SK-N-SH (cell line): ENCODE data around the gene GSDMA. TPM values are rescaled to one million over a fixed set of nuclear protein-coding genes. Genes with fewer than 3 reads are reported as not detected.

ENCODE experiments used
- CTCF ChIA-PET: fragments of 300-600, 350-600 bp; formaldehyde crosslinking; extraction: SDS; loops from one replicate; lab custom pipeline; 2021; lab: Yijun Ruan, JAX
- POLR2A ChIA-PET: fragments of 350-600 bp; sonication (Branson Sonifier 250); formaldehyde crosslinking; extraction: SDS; loops from one replicate; lab custom pipeline; 2020; ENCODE audit warnings: antibody characterized with exemption, inconsistent platforms; lab: Yijun Ruan, JAX
- DNase-seq: peaks from one replicate; pipeline ENCODE4 v3.0.0; 2012
- H2AFZ ChIP-seq: fragments of 200-600 bp; sonication (generic); 2 replicates; pipeline ENCODE4 v1.8.1; 2016; ENCODE audit warnings: antibody characterized with exemption, mild to moderate bottlenecking, low read depth
- H3F3A ChIP-seq: fragments of 200-600 bp; sonication (generic); replicated peaks from 2 replicates; pipeline ENCODE3; 2016; ENCODE audit warnings: antibody characterized with exemption, mild to moderate bottlenecking; ENCODE audit not compliant: insufficient read depth
- H3K27ac ChIP-seq, 2 experiments: fragments of 200-500 bp in 1 of 2; fragments of 200-600 bp in 1 of 2; sonication (Bioruptor generic) in 1 of 2; sonication (generic), shearing (Covaris generic) in 1 of 2; 2 replicates each; pipeline versions ENCODE4 v1.5.1 to v1.6.1; 2014 to 2016; ENCODE audit warnings: low read depth in 2 of 2, inconsistent platforms in 1 of 2, low read length in 1 of 2, mild to moderate bottlenecking in 1 of 2, mixed read lengths in 1 of 2
- H3K27me3 ChIP-seq: fragments of 200-600 bp; sonication (generic), shearing (Covaris generic); 2 replicates; pipeline ENCODE4 v1.6.1; 2016; ENCODE audit warnings: mixed run types; ENCODE audit not compliant: insufficient read depth
- H3K36me3 ChIP-seq, 2 experiments: fragments of 200-500 bp in 1 of 2; fragments of 200-600 bp in 1 of 2; sonication (Bioruptor generic) in 1 of 2; sonication (generic) in 1 of 2; replicated peaks in 1 of 2; 2 replicates each; pipeline versions ENCODE3 to v1.5.1; 2014 to 2016; ENCODE audit warnings: low read length in 1 of 2, mild to moderate bottlenecking in 1 of 2; ENCODE audit not compliant: insufficient read depth in 2 of 2, control insufficient read depth in 1 of 2
- H3K4me1 ChIP-seq, 2 experiments: fragments of 200-500 bp in 1 of 2; fragments of 200-600 bp in 1 of 2; sonication (Bioruptor generic) in 1 of 2; sonication (generic), shearing (Covaris generic) in 1 of 2; 2 replicates each; pipeline versions ENCODE4 v1.5.1 to v1.6.1; 2014 to 2016; ENCODE audit warnings: low read depth in 1 of 2, low read length in 1 of 2, mixed run types in 1 of 2; ENCODE audit not compliant: insufficient read depth in 2 of 2, control insufficient read depth in 1 of 2
- H3K4me2 ChIP-seq: fragments of 200-600 bp; sonication (generic), shearing (Covaris generic); 2 replicates; pipeline ENCODE4 v1.6.1; 2017; ENCODE audit warnings: mixed run types
- H3K4me3 ChIP-seq, 2 experiments: fragments of 200-500 bp in 1 of 2; fragments of 200-600 bp in 1 of 2; sonication (Bioruptor generic) in 1 of 2; sonication (generic), shearing (Covaris generic) in 1 of 2; 2 replicates each; pipeline versions ENCODE4 v1.5.1 to v1.8.1; 2014 to 2016; ENCODE audit warnings: low read depth in 2 of 2, inconsistent platforms in 1 of 2, low read length in 1 of 2, mild to moderate bottlenecking in 1 of 2, mixed read lengths in 1 of 2, moderate library complexity in 1 of 2
- H3K79me2 ChIP-seq: fragments of 200-600 bp; sonication (generic); 2 replicates; pipeline ENCODE4 v1.8.1; 2017; ENCODE audit warnings: mild to moderate bottlenecking; ENCODE audit not compliant: insufficient read depth
- H3K9ac ChIP-seq: fragments of 200-600 bp; sonication (generic); 2 replicates; pipeline ENCODE4 v1.6.1; 2017; ENCODE audit warnings: mixed run types
- H3K9me2 ChIP-seq: fragments of 200-600 bp; sonication (generic); 2 replicates; pipeline ENCODE4 v1.6.1; 2017; ENCODE audit warnings: mixed run types
- H3K9me3 ChIP-seq: fragments of 200-600 bp; sonication (generic); 2 replicates; pipeline ENCODE4 v1.6.1; 2017; ENCODE audit warnings: mixed run types, mild to moderate bottlenecking, moderate library complexity
- H4K20me1 ChIP-seq: fragments of 200-600 bp; sonication (generic); 2 replicates; pipeline ENCODE4 v1.6.1; 2017; ENCODE audit warnings: mild to moderate bottlenecking, mixed run types; ENCODE audit not compliant: insufficient read depth
- CHD2 ChIP-seq: fragments of 150-350 bp; IDR thresholded peaks from 2 replicates; pipeline ENCODE4 v1.6.1; 2018; ENCODE audit warnings: low read length; ENCODE audit not compliant: partially characterized antibody
- FOSL2 ChIP-seq: IDR thresholded peaks from 2 replicates; pipeline ENCODE4 v1.4.0; 2012; ENCODE audit warnings: low read depth, mild to moderate bottlenecking, moderate library complexity, borderline replicate concordance
- FOXM1 ChIP-seq: IDR thresholded peaks from 2 replicates; pipeline ENCODE4 v1.4.0; 2012; ENCODE audit warnings: low read depth, mild to moderate bottlenecking
- JUND ChIP-seq: IDR thresholded peaks from 2 replicates; pipeline ENCODE4 v1.4.0; 2012
- MXI1 ChIP-seq: IDR thresholded peaks from 2 replicates; pipeline ENCODE4 v1.6.1; 2012; ENCODE audit warnings: mild to moderate bottlenecking, low read depth, low read length, improper control_type of control experiment
- POLR2AphosphoS5 ChIP-seq: IDR thresholded peaks from 2 replicates; pipeline ENCODE4 v1.6.1; 2012; ENCODE audit warnings: low read depth, low read length
- RFX5 ChIP-seq: IDR thresholded peaks from 2 replicates; pipeline ENCODE4 v1.6.1; 2012; ENCODE audit warnings: mild to moderate bottlenecking, improper control_type of control experiment, low read length
- SIN3A ChIP-seq: IDR thresholded peaks from 2 replicates; pipeline ENCODE4 v1.6.1; 2012; ENCODE audit warnings: low read depth, mild to moderate bottlenecking, low read length, moderate library complexity, borderline replicate concordance
- TAF1 ChIP-seq: IDR thresholded peaks from 2 replicates; pipeline ENCODE4 v1.6.1; 2012; ENCODE audit warnings: low read depth, mild to moderate bottlenecking, low read length, moderate library complexity, borderline replicate concordance
- TCF12 ChIP-seq: IDR thresholded peaks from 2 replicates; pipeline ENCODE4 v1.4.0; 2012
- YY1 ChIP-seq: IDR thresholded peaks from 2 replicates; pipeline ENCODE4 v1.4.0; 2012; ENCODE audit warnings: low read depth, mild to moderate bottlenecking
- WGBS: methylation state at CpG from one replicate; pipeline ENCODE4 v1.1.6; 2017; ENCODE audit warnings: low lambda C conversion rate; 5-methylcytosine and 5-hydroxymethylcytosine counted together
- polyA plus RNA-seq, 3 experiments: library from polyadenylated mRNA; depleted of rRNA; stranded (reverse); fragments of >200 nt; gene quantifications; 2 replicates each; pipeline ENCODE4 v1.2.3, GENCODE V29; 2012
- TF ChIP-seq, protein P1 (sequence below): fragments of 200-600 bp; sonication (generic); IDR thresholded peaks from 2 replicates; pipeline ENCODE4 v1.6.1; 2017; ENCODE audit warnings: antibody characterized with exemption, mild to moderate bottlenecking, moderate library complexity
- TF ChIP-seq, protein P2 (sequence below): IDR thresholded peaks from 2 replicates; pipeline ENCODE4 v1.4.0; 2012; ENCODE audit warnings: low read depth, borderline replicate concordance
- TF ChIP-seq, protein P3 (sequence below): IDR thresholded peaks from 2 replicates; pipeline ENCODE4 v1.4.0; 2012; ENCODE audit warnings: low read depth
- TF ChIP-seq, protein P4 (sequence below): fragments of 150-350 bp; IDR thresholded peaks from 2 replicates; pipeline ENCODE4 v1.6.1; 2017; ENCODE audit warnings: antibody characterized with exemption, low read length, low read depth, borderline replicate concordance

The GSDMA gene
- polyA plus RNA-seq, 1 of the 3 experiments (the other 2 are of a cell fraction): not detected

DNA sequence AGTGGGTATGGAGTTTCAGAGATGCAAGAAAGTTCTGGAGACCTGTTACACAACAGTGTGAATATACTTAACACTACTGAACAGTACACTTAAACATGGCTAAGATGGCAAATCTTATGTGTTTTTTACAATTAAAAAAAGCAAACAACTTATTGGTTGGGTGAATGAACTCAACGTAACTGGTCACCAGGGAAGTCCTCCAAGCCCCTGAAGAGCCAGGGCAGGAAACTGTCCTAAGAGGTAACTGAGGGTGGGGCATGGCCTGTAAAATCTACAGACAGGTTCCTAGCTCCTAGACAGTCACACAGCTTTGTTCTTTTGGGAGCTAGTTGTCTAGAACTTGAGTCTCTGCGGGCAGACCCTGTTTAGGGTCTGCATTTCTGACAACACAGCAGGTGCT lies 62.8 kb downstream of the GSDMA start (continued):
- TF ChIP-seq, protein P1, sequence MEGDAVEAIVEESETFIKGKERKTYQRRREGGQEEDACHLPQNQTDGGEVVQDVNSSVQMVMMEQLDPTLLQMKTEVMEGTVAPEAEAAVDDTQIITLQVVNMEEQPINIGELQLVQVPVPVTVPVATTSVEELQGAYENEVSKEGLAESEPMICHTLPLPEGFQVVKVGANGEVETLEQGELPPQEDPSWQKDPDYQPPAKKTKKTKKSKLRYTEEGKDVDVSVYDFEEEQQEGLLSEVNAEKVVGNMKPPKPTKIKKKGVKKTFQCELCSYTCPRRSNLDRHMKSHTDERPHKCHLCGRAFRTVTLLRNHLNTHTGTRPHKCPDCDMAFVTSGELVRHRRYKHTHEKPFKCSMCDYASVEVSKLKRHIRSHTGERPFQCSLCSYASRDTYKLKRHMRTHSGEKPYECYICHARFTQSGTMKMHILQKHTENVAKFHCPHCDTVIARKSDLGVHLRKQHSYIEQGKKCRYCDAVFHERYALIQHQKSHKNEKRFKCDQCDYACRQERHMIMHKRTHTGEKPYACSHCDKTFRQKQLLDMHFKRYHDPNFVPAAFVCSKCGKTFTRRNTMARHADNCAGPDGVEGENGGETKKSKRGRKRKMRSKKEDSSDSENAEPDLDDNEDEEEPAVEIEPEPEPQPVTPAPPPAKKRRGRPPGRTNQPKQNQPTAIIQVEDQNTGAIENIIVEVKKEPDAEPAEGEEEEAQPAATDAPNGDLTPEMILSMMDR: no peak
- TF ChIP-seq SIN3A (no peak), TAF1 (no peak), TCF12 (no peak), JUND (no peak), RFX5 (no peak)
- TF ChIP-seq, protein P2, sequence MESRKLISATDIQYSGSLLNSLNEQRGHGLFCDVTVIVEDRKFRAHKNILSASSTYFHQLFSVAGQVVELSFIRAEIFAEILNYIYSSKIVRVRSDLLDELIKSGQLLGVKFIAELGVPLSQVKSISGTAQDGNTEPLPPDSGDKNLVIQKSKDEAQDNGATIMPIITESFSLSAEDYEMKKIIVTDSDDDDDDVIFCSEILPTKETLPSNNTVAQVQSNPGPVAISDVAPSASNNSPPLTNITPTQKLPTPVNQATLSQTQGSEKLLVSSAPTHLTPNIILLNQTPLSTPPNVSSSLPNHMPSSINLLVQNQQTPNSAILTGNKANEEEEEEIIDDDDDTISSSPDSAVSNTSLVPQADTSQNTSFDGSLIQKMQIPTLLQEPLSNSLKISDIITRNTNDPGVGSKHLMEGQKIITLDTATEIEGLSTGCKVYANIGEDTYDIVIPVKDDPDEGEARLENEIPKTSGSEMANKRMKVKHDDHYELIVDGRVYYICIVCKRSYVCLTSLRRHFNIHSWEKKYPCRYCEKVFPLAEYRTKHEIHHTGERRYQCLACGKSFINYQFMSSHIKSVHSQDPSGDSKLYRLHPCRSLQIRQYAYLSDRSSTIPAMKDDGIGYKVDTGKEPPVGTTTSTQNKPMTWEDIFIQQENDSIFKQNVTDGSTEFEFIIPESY: no peak

DNA sequence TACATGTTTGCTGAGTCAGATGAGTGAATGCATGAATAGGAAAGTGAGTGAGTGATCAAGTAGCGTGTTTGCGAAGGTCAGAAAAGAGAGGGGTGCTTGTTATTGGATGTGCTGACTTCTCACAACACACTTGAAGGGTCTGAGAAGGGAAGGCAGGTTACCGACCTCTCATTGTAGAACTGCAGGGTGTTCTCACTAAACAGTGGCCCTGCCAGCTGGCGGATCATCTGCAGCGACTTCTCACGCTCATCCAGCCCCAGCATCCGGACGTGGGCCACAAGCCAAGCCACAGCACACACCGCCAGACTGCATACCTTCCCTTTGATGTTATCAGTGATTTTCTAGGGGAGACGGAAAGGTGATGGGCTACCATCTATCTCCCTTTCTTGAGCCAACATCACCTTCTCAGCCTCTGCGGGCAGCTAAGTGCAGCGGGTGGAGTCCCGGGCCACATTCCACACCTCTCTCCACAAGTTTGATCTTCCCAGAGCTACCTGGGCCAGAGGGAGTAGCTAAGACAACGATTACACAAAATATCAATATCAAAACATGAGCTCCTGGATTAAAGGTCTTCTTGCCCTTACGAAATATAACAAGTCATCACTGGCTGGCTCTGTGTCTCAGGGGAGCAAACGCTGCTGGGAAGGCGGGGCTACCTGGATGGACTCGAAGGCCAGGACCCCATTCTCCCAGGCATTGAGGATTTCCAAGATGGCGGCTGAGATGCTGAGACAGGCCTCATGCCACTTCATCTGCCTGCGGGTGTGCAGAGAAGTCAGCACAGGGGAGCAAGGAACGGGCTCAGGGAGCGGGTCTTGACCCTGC lies 63.4 kb downstream of the GSDMA start:
- Histone ChIP-seq H3K9ac (no peak overlapping the region), H4K20me1 (no peaks in the 10 kb centered on the region), H3K4me3 (no peak overlapping the region), H3K79me2 (no peaks in the 10 kb centered on the region), H3K9me2 (no peaks in the 10 kb centered on the region), H3F3A (peaks cover 4% of the 10 kb centered on the region)
- POLR2A ChIA-PET: no interaction called here
- CTCF ChIA-PET: interaction anchor here (0.6 to 7.9 kb wide), 36 partner anchors 11 to 1206 kb away, joined by 3 to 143 read pairs (median 4); partner anchors contain the start of genes CSF3 and MED24
- no peak for TF ChIP-seq FOSL2
- TF ChIP-seq, protein P3, sequence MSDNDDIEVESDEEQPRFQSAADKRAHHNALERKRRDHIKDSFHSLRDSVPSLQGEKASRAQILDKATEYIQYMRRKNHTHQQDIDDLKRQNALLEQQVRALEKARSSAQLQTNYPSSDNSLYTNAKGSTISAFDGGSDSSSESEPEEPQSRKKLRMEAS: no peak
- TF ChIP-seq YY1: no peak
- TF ChIP-seq, protein P2: no peak
- no peak for TF ChIP-seq POLR2AphosphoS5
- TF ChIP-seq, protein P4, sequence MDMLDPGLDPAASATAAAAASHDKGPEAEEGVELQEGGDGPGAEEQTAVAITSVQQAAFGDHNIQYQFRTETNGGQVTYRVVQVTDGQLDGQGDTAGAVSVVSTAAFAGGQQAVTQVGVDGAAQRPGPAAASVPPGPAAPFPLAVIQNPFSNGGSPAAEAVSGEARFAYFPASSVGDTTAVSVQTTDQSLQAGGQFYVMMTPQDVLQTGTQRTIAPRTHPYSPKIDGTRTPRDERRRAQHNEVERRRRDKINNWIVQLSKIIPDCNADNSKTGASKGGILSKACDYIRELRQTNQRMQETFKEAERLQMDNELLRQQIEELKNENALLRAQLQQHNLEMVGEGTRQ: no peak
- no peak for TF ChIP-seq MXI1
- no peak for TF ChIP-seq FOXM1
- no peak for TF ChIP-seq CHD2
- TF ChIP-seq, all 33 proteins: peak for 0
- WGBS: 89% methylated on average over 21 of the region's 22 CpGs
- no peaks in the 10 kb centered on the region for H3K9me3 ChIP-seq
- H3K27me3 ChIP-seq: no peaks in the 10 kb centered on the region
- peaks cover 19 to 39% of the 10 kb centered on the region in 2 experiments for H3K36me3 ChIP-seq
- H3K27ac ChIP-seq: no peak overlapping the region
- no peak overlapping the region for H3K4me2 ChIP-seq
- H2AFZ ChIP-seq: no peak overlapping the region
- DNase-seq: no peak
- peaks cover 0 to 6% of the 10 kb centered on the region in 2 experiments; a peak in 2 of 4 replicates for H3K4me1 ChIP-seq
